ENCODE data around the gene THPO.

Gene THPO

GRCh38 chr3:184377882-184378445, at the start of gene THPO:
Gene THPO (minus strand): TSS chr3:184378207. CDS start chr3:184376259, 1,948 bp downstream.
- no peak for DNase-seq
- H3K9me3 Mint-ChIP-seq: no peaks in the 10 kb centered on the region
- no peaks in the 10 kb centered on the region for H3K36me3 Mint-ChIP-seq (ENCODE audit: low read depth)
- no peak within 1 kb of the TSS for H3K27ac Mint-ChIP-seq
- peaks cover 58% of the 10 kb centered on the region for H3K27me3 Mint-ChIP-seq
- no peak within 1 kb of the TSS for H3K4me3 Mint-ChIP-seq
- peaks cover 7% of the 10 kb centered on the region for H3K4me1 Mint-ChIP-seq (ENCODE audit: low read depth)

GRCh38 chr3:184426691-184427141, 48.7 kb upstream of the THPO start:
- Mint-ChIP-seq H3K36me3 (ENCODE audit: low read depth) (no peaks in the 10 kb centered on the region), H3K9me3 (no peaks in the 10 kb centered on the region), H3K27ac (no peak overlapping the region), H3K4me3 (no peak overlapping the region), H3K4me1 (ENCODE audit: low read depth) (no peaks in the 10 kb centered on the region), H3K27me3 (peaks cover 11% of the 10 kb centered on the region)
- DNase-seq: no peak

GRCh38 chr3:184423561-184423960, 45.6 kb upstream of the THPO start:
- Mint-ChIP-seq H3K9me3 (no peaks in the 10 kb centered on the region), H3K27ac (no peak overlapping the region), H3K4me3 (no peak overlapping the region), H3K4me1 (ENCODE audit: low read depth) (no peaks in the 10 kb centered on the region), H3K27me3 (peaks cover 11% of the 10 kb centered on the region), H3K36me3 (ENCODE audit: low read depth) (no peaks in the 10 kb centered on the region)
- DNase-seq: no peak

GRCh38 chr3:184419171-184419570, 41.2 kb upstream of the THPO start:
- Mint-ChIP-seq H3K4me3 (no peak overlapping the region), H3K27me3 (no peaks in the 10 kb centered on the region), H3K27ac (no peak overlapping the region)

GRCh38 chr3:184417619-184418327, 39.8 kb upstream of the THPO start:
- H3K9me3 Mint-ChIP-seq: no peaks in the 10 kb centered on the region
- no peaks in the 10 kb centered on the region for H3K27me3 Mint-ChIP-seq
- no peak overlapping the region for H3K27ac Mint-ChIP-seq
- H3K4me1 Mint-ChIP-seq (ENCODE audit: low read depth): peaks cover 2% of the 10 kb centered on the region
- peak; percentile 78 for DNase-seq
- H3K36me3 Mint-ChIP-seq (ENCODE audit: low read depth): no peaks in the 10 kb centered on the region
- no peak overlapping the region for H3K4me3 Mint-ChIP-seq

More at GRCh38 chr3:184419171-184419570, 41.2 kb upstream of the THPO start:
- no peaks in the 10 kb centered on the region for H3K36me3 Mint-ChIP-seq (ENCODE audit: low read depth)
- H3K4me1 Mint-ChIP-seq (ENCODE audit: low read depth): peaks cover 2% of the 10 kb centered on the region
- no peaks in the 10 kb centered on the region for H3K9me3 Mint-ChIP-seq
- no peak for DNase-seq

GRCh38 chr3:184415203-184415490, 37.1 kb upstream of the THPO start:
- DNase-seq: no peak
- Mint-ChIP-seq H3K27me3 (peaks cover 2% of the 10 kb centered on the region), H3K9me3 (no peaks in the 10 kb centered on the region), H3K4me1 (ENCODE audit: low read depth) (peaks cover 2% of the 10 kb centered on the region), H3K27ac (no peak overlapping the region), H3K4me3 (no peak overlapping the region), H3K36me3 (ENCODE audit: low read depth) (no peaks in the 10 kb centered on the region)

- Mint-ChIP-seq H3K27ac (no peak overlapping the region), H3K4me3 (no peak overlapping the region), H3K27me3 (peaks cover 2% of the 10 kb centered on the region), H3K4me1 (ENCODE audit: low read depth) (peaks cover 2% of the 10 kb centered on the region), H3K9me3 (no peaks in the 10 kb centered on the region), H3K36me3 (ENCODE audit: low read depth) (no peaks in the 10 kb centered on the region)
- DNase-seq: no peak
These were observed 36.6 kb upstream of the THPO start for GRCh38 chr3:184414418-184415202.

- no peak overlapping the region for H3K4me3 Mint-ChIP-seq
- no peaks in the 10 kb centered on the region for H3K9me3 Mint-ChIP-seq
- H3K27ac Mint-ChIP-seq: no peak overlapping the region
- H3K27me3 Mint-ChIP-seq: peaks cover 5% of the 10 kb centered on the region
- no peaks in the 10 kb centered on the region for H3K36me3 Mint-ChIP-seq (ENCODE audit: low read depth)
- no peak for DNase-seq
- no peaks in the 10 kb centered on the region for H3K4me1 Mint-ChIP-seq (ENCODE audit: low read depth)
These were observed 32.0 kb upstream of the THPO start for GRCh38 chr3:184409946-184410500.

GRCh38 chr3:184409331-184409926, 31.4 kb upstream of the THPO start:
- no peak for DNase-seq
- H3K4me1 Mint-ChIP-seq (ENCODE audit: low read depth): no peaks in the 10 kb centered on the region
- H3K4me3 Mint-ChIP-seq: no peak overlapping the region
- peaks cover 6% of the 10 kb centered on the region for H3K27me3 Mint-ChIP-seq
- H3K36me3 Mint-ChIP-seq (ENCODE audit: low read depth): no peaks in the 10 kb centered on the region
- no peaks in the 10 kb centered on the region for H3K9me3 Mint-ChIP-seq
- no peak overlapping the region for H3K27ac Mint-ChIP-seq

GRCh38 chr3:184405075-184406030, 27.3 kb upstream of the THPO start:
- DNase-seq: no peak
- no peaks in the 10 kb centered on the region for H3K9me3 Mint-ChIP-seq
- H3K4me3 Mint-ChIP-seq: no peak overlapping the region
- H3K27me3 Mint-ChIP-seq: peaks cover 28% of the 10 kb centered on the region
- H3K27ac Mint-ChIP-seq: no peak overlapping the region
- H3K4me1 Mint-ChIP-seq (ENCODE audit: low read depth): no peaks in the 10 kb centered on the region
- H3K36me3 Mint-ChIP-seq (ENCODE audit: low read depth): no peaks in the 10 kb centered on the region

GRCh38 chr3:184399410-184399809, 21.4 kb upstream of the THPO start:
- DNase-seq: no peak
- Mint-ChIP-seq H3K27me3 (peaks cover 28% of the 10 kb centered on the region), H3K27ac (no peak overlapping the region), H3K4me3 (no peak overlapping the region), H3K9me3 (no peaks in the 10 kb centered on the region), H3K4me1 (ENCODE audit: low read depth) (no peaks in the 10 kb centered on the region), H3K36me3 (ENCODE audit: low read depth) (no peaks in the 10 kb centered on the region)

- Mint-ChIP-seq H3K4me3 (no peak overlapping the region), H3K4me1 (ENCODE audit: low read depth) (no peaks in the 10 kb centered on the region), H3K9me3 (no peaks in the 10 kb centered on the region), H3K36me3 (ENCODE audit: low read depth) (no peaks in the 10 kb centered on the region), H3K27ac (no peak overlapping the region), H3K27me3 (peaks cover 4% of the 10 kb centered on the region)
- no peak for DNase-seq
These were observed 17.3 kb upstream of the THPO start for GRCh38 chr3:184395320-184395660.

GRCh38 chr3:184391266-184391665, 13.3 kb upstream of the THPO start:
- peaks cover 4% of the 10 kb centered on the region for H3K27me3 Mint-ChIP-seq

More at GRCh38 chr3:184391266-184391665, 13.3 kb upstream of the THPO start:
- Mint-ChIP-seq H3K27ac (no peak overlapping the region), H3K9me3 (no peaks in the 10 kb centered on the region), H3K36me3 (ENCODE audit: low read depth) (no peaks in the 10 kb centered on the region), H3K4me3 (no peak overlapping the region), H3K4me1 (ENCODE audit: low read depth) (no peaks in the 10 kb centered on the region)
- no peak for DNase-seq

All from activated T-cell treated with anti-CD3 and anti-CD28 coated beads, Interleukin-2, amount 50 U/mL, for 24 hours (primary cell).